Mesenchymal stem cell (in vitro differentiated cells and primary cell): Measurements from ENCODE around the gene ARHGAP12. TPM values are rescaled to one million over a fixed set of nuclear protein-coding genes. Genes with fewer than 3 reads are reported as not detected.

Source experiments
- DNase-seq: peaks from one replicate; pipeline ENCODE4 v3.0.0-alpha.2; 2013
- H2AFZ ChIP-seq: one replicate; pipeline ENCODE4 v1.6.1; 2013; ENCODE audit warnings: low read depth, mild to moderate bottlenecking, control low read depth, inconsistent platforms, low read length, moderate library complexity
- H2AK5ac ChIP-seq: 2 replicates; pipeline ENCODE4 v1.6.1; 2013; ENCODE audit warnings: low read length, moderate library complexity, mild to moderate bottlenecking, inconsistent platforms; ENCODE audit not compliant: severe bottlenecking
- H2BK120ac ChIP-seq: one replicate; pipeline ENCODE4 v1.6.1; 2013; ENCODE audit warnings: low read depth, mild to moderate bottlenecking, inconsistent platforms, low read length, moderate library complexity
- H2BK12ac ChIP-seq, 2 experiments: one replicate each; pipeline ENCODE4 v1.6.1; 2013; ENCODE audit warnings: inconsistent platforms in 2 of 2, low read length in 2 of 2, mild to moderate bottlenecking in 2 of 2, moderate library complexity in 2 of 2, control low read depth in 1 of 2
- H2BK15ac ChIP-seq: one replicate; pipeline ENCODE4 v1.6.1; 2013; ENCODE audit warnings: mild to moderate bottlenecking, low read depth, inconsistent platforms; ENCODE audit not compliant: poor library complexity, severe bottlenecking
- H2BK5ac ChIP-seq: 2 replicates; pipeline ENCODE4 v1.6.1; 2013; ENCODE audit warnings: low read depth, mild to moderate bottlenecking, low read length, control low read depth, inconsistent platforms; ENCODE audit not compliant: poor library complexity, severe bottlenecking
- H3K14ac ChIP-seq, 2 experiments: one replicate each; pipeline ENCODE4 v1.6.1; 2013; ENCODE audit warnings: inconsistent platforms in 2 of 2, low read length in 2 of 2, control low read depth in 1 of 2, mild to moderate bottlenecking in 1 of 2, moderate library complexity in 1 of 2
- H3K18ac ChIP-seq, 2 experiments: one replicate each; pipeline ENCODE4 v1.6.1; 2013; ENCODE audit warnings: inconsistent platforms in 2 of 2, low read length in 2 of 2, control low read depth in 1 of 2, low read depth in 1 of 2, mild to moderate bottlenecking in 1 of 2
- H3K23ac ChIP-seq, 2 experiments: one replicate each; pipeline ENCODE4 v1.6.1; 2013; ENCODE audit warnings: inconsistent platforms in 2 of 2, low read length in 2 of 2, mild to moderate bottlenecking in 2 of 2, moderate library complexity in 2 of 2, control low read depth in 1 of 2
- H3K27ac ChIP-seq: 2 replicates; pipeline ENCODE4 v1.5.1; 2013; ENCODE audit warnings: mild to moderate bottlenecking, moderate library complexity, low read length, control low read depth, inconsistent platforms; ENCODE audit not compliant: poor library complexity, severe bottlenecking
- H3K27me3 ChIP-seq, 2 experiments: 2 replicates each; pipeline versions ENCODE4 v1.6.1 to v1.7.0; 2013; ENCODE audit warnings: low read length in 2 of 2, mild to moderate bottlenecking in 2 of 2, moderate library complexity in 2 of 2, control low read depth in 1 of 2, inconsistent platforms in 1 of 2; ENCODE audit not compliant: control insufficient read depth in 1 of 2, insufficient read depth in 1 of 2
- H3K36me3 ChIP-seq, 2 experiments: 2 replicates each; pipeline versions ENCODE4 v1.6.1 to v1.7.0; 2013; ENCODE audit warnings: low read length in 2 of 2, control low read depth in 1 of 2, inconsistent platforms in 1 of 2, low read depth in 1 of 2, mild to moderate bottlenecking in 1 of 2; ENCODE audit not compliant: insufficient read depth in 2 of 2, control insufficient read depth in 1 of 2
- H3K4ac ChIP-seq, 2 experiments: one replicate each; pipeline ENCODE4 v1.6.1; 2013; ENCODE audit warnings: inconsistent platforms in 2 of 2, low read length in 2 of 2, mild to moderate bottlenecking in 2 of 2, moderate library complexity in 2 of 2, control low read depth in 1 of 2, low read depth in 1 of 2
- H3K4me1 ChIP-seq: 2 replicates; pipeline ENCODE4 v1.6.1; 2013; ENCODE audit warnings: low read depth, low read length, control low read depth; ENCODE audit not compliant: control insufficient read depth, insufficient read depth
- H3K4me2 ChIP-seq: 2 replicates; pipeline ENCODE4 v1.6.1; 2013; ENCODE audit warnings: low read length, mild to moderate bottlenecking, inconsistent platforms; ENCODE audit not compliant: poor library complexity, severe bottlenecking
- H3K4me3 ChIP-seq, 2 experiments: 2 replicates each; pipeline versions ENCODE4 v1.5.1 to v1.7.0; 2013; ENCODE audit warnings: low read length in 2 of 2, mild to moderate bottlenecking in 2 of 2, control low read depth in 1 of 2, low read depth in 1 of 2; ENCODE audit not compliant: insufficient read depth in 1 of 2
- H3K79me1 ChIP-seq: replicated peaks from 2 replicates; pipeline ENCODE4 v1.6.1; 2013; ENCODE audit warnings: mild to moderate bottlenecking, control low read depth, low read length, inconsistent platforms; ENCODE audit not compliant: poor library complexity, severe bottlenecking
- H3K9ac ChIP-seq: 2 replicates; pipeline ENCODE4 v1.7.0; 2013; ENCODE audit warnings: mild to moderate bottlenecking, low read length, moderate library complexity
- H3K9me3 ChIP-seq: 2 replicates; pipeline ENCODE4 v1.7.0; 2013; ENCODE audit warnings: mild to moderate bottlenecking, low read length; ENCODE audit not compliant: control insufficient read depth
- H4K8ac ChIP-seq: one replicate; pipeline ENCODE4 v1.6.1; 2013; ENCODE audit warnings: inconsistent platforms, mild to moderate bottlenecking, low read length, moderate library complexity
- H4K91ac ChIP-seq: one replicate; pipeline ENCODE4 v1.6.1; 2013; ENCODE audit warnings: mild to moderate bottlenecking, low read length, inconsistent platforms
- WGBS: methylation state at CpG from one replicate; pipeline ENCODE4 v1.1.7; 2013; ENCODE audit warnings: mixed read lengths; 5-methylcytosine and 5-hydroxymethylcytosine counted together
- small RNA-seq: library from polyadenylated mRNA; stranded (forward); fragments of <200 nt; extraction: miRNeasy Mini kit (QIAGEN cat#:217004); gene quantifications from one replicate; pipeline ENCODE3, GENCODE V24; 2013; ENCODE audit warnings: low read depth

ARHGAP12 gene

GRCh38 chr10:31756101-31756728 is 172.4 kb downstream of the ARHGAP12 start:
- no peak overlapping the region for H3K14ac ChIP-seq
- no peak overlapping the region for H2BK120ac ChIP-seq
- no peak overlapping the region for H3K9ac ChIP-seq
- no peaks in the 10 kb centered on the region for H3K36me3 ChIP-seq
- no peaks in the 10 kb centered on the region for H3K9me3 ChIP-seq
- no peak overlapping the region for H2BK15ac ChIP-seq
- H2BK12ac ChIP-seq = no peak overlapping the region
- H2AFZ ChIP-seq = no peak overlapping the region
- H3K18ac ChIP-seq = no peak overlapping the region
- H3K4ac ChIP-seq = no peak overlapping the region
- DNase-seq = no peak
- no peak overlapping the region for H4K91ac ChIP-seq
- peaks cover 20% of the 10 kb centered on the region for H3K4me1 ChIP-seq
- H3K79me1 ChIP-seq = no peaks in the 10 kb centered on the region
- H2AK5ac ChIP-seq = no peak overlapping the region
- 89% methylated on average over 10 of the region's 10 CpGs for WGBS
- H4K8ac ChIP-seq = no peak overlapping the region
- no peak overlapping the region for H3K4me2 ChIP-seq
- H3K23ac ChIP-seq = no peak overlapping the region
- no peak overlapping the region for H3K27ac ChIP-seq
- H3K4me3 ChIP-seq = no peak overlapping the region
- H3K27me3 ChIP-seq = no peaks in the 10 kb centered on the region
- no peak overlapping the region for H2BK5ac ChIP-seq

Small RNA genes within 50 kb of the gene (small RNA-seq; reads per million reads assigned to genes)
- gene RF00019 = not detected
